ENCODE data around the gene CDR2. TPM values are rescaled to one million over a fixed set of nuclear protein-coding genes. Genes with fewer than 3 reads are reported as not detected.

CDR2 gene
- total and polyA plus RNA-seq, 2 of the 13 experiments (the other 11 are each of a cell fraction or from before 2014, with no cell fraction given) = 59.0 to 78.9 TPM

- TF ChIP-seq, protein P1, sequence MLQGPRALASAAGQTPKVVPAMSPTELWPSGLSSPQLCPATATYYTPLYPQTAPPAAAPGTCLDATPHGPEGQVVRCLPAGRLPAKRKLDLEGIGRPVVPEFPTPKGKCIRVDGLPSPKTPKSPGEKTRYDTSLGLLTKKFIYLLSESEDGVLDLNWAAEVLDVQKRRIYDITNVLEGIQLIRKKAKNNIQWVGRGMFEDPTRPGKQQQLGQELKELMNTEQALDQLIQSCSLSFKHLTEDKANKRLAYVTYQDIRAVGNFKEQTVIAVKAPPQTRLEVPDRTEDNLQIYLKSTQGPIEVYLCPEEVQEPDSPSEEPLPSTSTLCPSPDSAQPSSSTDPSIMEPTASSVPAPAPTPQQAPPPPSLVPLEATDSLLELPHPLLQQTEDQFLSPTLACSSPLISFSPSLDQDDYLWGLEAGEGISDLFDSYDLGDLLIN (CRISPR knock-in tag; IDR thresholded peaks at IDR 0.05; ENCODE audit: borderline replicate concordance) = no peak
Measured at GRCh38 chr16:22324787-22325597, 49.4 kb downstream of the CDR2 start (continued).

DNA sequence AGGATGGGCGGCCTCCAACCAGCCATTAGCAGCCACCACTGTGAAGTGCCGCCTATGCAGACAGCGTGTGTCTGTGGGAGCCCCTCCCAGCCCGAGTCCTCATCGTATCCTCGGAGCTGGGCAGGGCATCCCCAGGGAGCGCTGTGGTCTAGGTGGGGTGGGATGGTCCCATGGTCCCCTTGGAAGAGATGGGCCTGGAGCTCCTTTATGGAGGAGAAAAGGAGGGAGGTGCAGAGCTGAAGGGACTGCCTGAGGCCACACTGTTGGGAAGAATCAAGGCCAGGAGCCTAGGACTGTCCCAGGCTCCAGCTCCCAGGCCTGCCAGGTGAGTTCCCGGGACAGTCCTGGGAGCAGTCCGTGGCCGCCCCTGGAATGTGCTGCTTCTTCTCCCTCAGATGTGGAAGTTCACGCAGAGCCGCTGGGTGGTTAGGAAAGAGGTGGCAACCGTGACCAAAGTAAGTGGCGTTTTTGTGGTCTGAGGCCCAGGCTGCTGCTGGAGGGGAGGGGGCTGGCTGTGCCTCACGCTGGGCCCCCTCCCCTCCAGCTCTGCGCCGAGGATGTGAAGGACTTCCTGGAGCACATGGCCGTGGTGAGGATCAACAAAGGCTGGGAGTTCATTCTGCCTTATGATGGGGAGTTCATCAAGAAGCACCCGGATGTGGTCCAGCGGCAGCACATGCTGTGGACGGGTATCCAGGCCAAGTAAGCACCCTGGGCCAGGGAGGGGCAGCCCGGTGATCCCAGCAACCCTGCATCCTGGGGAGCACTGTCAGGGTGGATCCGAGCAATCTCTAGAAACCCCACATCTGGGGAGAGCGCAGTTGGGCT lies 50.2 kb downstream of the CDR2 start:
- BruUV-seq (replicated peaks) = no TSS peak
- FAIRE-seq = no peak
- Histone ChIP-seq H3K9me3 (ENCODE audit: low read length) (no peaks in the 10 kb centered on the region), H3K4me3 (replicated peaks in 1 of 3; ENCODE audit: insufficient read depth in 1 of 3, low read depth in 2 of 3, low read length in 3 of 3) (no peak overlapping the region), H3K9ac (ENCODE audit: insufficient read depth, low read depth, low read length) (no peak overlapping the region), H2AFZ (ENCODE audit: low read length) (no peak overlapping the region), H3K79me2 (ENCODE audit: insufficient read depth, low read length) (peaks cover 14% of the 10 kb centered on the region), H3K4me2 (ENCODE audit: low read depth, low read length) (no peak overlapping the region), H3K4me1 (ENCODE audit: insufficient read depth, low read length) (no peaks in the 10 kb centered on the region), H3K27ac (ENCODE audit: extremely low read length, insufficient read depth, low read length) (no peak overlapping the region), H3K27me3 (ENCODE audit: control insufficient read depth in 1 of 2, insufficient read depth in 2 of 2, low read length in 2 of 2) (no peaks in the 10 kb centered on the region), H4K20me1 (ENCODE audit: insufficient read depth, low read length) (peaks cover 28% of the 10 kb centered on the region; the same call in 1 of the 2 replicates), H3K36me3 (replicated peaks in 1 of 2; ENCODE audit: control insufficient read depth in 1 of 2, insufficient read depth in 2 of 2, low read length in 2 of 2) (peaks cover 69 to 98% of the 10 kb centered on the region in 2 experiments)
- intact Hi-C loops (cut with micrococcal nuclease; ENCODE audit: unreplicated experiment) = loop anchor here (5.0 kb wide), 1 partner anchor 48 kb away; the partner anchor contains the start of gene CDR2
- ChIA-PET POLR2A (interaction anchor here (1.0 kb wide), 1 partner anchor 11 kb away, joined by 4 read pairs; no protein-coding TSS in a partner anchor), CTCF (ENCODE audit: low intra/inter-chr PET ratio, low total read pairs) (no interaction called here)
- TF ChIP-seq AGO2 (optimal IDR thresholded peaks at IDR 0.05; ENCODE audit: low read depth, low read length) (peak; percentile 75), ZNF20 (CRISPR knock-in tag; IDR thresholded peaks at IDR 0.05) (no peak), RBM39 (IDR thresholded peaks at IDR 0.05; ENCODE audit: low read depth, low read length, poor library complexity, severe bottlenecking) (peak; percentile 18), ETV5 (CRISPR knock-in tag; IDR thresholded peaks at IDR 0.05; ENCODE audit: borderline replicate concordance) (no peak), RBM22 (optimal IDR thresholded peaks at IDR 0.05; ENCODE audit: low read length) (peak; percentile 42)
- no peak for DNase-seq (ENCODE audit: low spot score)
- WGBS (ENCODE audit: low lambda C conversion rate) = 98% methylated on average over 24 of the region's 24 CpGs
- ATAC-seq = no peak
- in situ Hi-C loops (cut with HindIII; ENCODE audit: extremely low pct_ligation_motif_present, low pct_unique_long_range_greater_than_20kb) = no loop called here

Data from HepG2 (cell line).